Measurements from ENCODE around the gene TSEN54.

DNA sequence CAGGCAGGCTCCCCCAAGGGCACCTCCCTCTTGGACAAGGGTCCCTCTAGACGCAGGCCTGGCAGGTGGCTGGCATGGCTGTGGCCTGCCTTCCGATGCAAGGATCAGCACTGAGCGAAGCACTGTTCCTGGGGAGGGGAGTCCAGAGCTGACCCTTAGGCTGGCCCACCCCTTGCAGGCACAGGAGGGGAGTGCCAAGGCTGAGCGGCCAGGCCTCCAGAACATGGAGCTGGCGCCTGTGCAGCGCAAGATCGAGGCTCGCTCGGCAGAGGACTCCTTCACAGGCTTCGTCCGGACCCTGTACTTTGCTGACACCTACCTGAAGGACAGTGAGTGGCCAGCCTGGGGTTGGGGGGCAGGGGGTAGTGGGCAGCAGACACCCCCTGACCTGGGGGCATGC lies 54.4 kb downstream of the TSEN54 start:
- TF ChIP-seq FOXJ3 (CRISPR knock-in tag; IDR thresholded peaks at IDR 0.05) (no peak), RXRA (IDR thresholded peaks at IDR 0.05; ENCODE audit: borderline replicate concordance, low read depth) (no peak), SIN3A (IDR thresholded peaks at IDR 0.05; ENCODE audit: borderline replicate concordance, low read depth, low read length) (no peak), EP300 (IDR thresholded peaks at IDR 0.05; ENCODE audit: borderline replicate concordance in 1 of 2, low read depth in 1 of 2, low read length in 1 of 2) (no peak), JUND (IDR thresholded peaks at IDR 0.05) (no peak), POLR2AphosphoS5 (IDR thresholded peaks at IDR 0.05; ENCODE audit: low read depth, low read length) (no peak), SMC3 (IDR thresholded peaks at IDR 0.05; ENCODE audit: low read depth, low read length) (no peak), TEAD4 (IDR thresholded peaks at IDR 0.05; ENCODE audit: borderline replicate concordance, insufficient read depth) (no peak), RFX5 (IDR thresholded peaks at IDR 0.05; ENCODE audit: low read length) (no peak), TAF1 (IDR thresholded peaks at IDR 0.05; ENCODE audit: borderline replicate concordance, low read depth, low read length) (no peak), CHD2 (IDR thresholded peaks at IDR 0.05; ENCODE audit: low read length, partially characterized antibody) (no peak)
- TF ChIP-seq, protein P1, sequence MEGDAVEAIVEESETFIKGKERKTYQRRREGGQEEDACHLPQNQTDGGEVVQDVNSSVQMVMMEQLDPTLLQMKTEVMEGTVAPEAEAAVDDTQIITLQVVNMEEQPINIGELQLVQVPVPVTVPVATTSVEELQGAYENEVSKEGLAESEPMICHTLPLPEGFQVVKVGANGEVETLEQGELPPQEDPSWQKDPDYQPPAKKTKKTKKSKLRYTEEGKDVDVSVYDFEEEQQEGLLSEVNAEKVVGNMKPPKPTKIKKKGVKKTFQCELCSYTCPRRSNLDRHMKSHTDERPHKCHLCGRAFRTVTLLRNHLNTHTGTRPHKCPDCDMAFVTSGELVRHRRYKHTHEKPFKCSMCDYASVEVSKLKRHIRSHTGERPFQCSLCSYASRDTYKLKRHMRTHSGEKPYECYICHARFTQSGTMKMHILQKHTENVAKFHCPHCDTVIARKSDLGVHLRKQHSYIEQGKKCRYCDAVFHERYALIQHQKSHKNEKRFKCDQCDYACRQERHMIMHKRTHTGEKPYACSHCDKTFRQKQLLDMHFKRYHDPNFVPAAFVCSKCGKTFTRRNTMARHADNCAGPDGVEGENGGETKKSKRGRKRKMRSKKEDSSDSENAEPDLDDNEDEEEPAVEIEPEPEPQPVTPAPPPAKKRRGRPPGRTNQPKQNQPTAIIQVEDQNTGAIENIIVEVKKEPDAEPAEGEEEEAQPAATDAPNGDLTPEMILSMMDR (IDR thresholded peaks at IDR 0.05), result no peak
- TF ChIP-seq, protein P2, sequence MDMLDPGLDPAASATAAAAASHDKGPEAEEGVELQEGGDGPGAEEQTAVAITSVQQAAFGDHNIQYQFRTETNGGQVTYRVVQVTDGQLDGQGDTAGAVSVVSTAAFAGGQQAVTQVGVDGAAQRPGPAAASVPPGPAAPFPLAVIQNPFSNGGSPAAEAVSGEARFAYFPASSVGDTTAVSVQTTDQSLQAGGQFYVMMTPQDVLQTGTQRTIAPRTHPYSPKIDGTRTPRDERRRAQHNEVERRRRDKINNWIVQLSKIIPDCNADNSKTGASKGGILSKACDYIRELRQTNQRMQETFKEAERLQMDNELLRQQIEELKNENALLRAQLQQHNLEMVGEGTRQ (IDR thresholded peaks at IDR 0.05; ENCODE audit: borderline replicate concordance, low read depth, low read length), result no peak
- TF ChIP-seq, protein P3, sequence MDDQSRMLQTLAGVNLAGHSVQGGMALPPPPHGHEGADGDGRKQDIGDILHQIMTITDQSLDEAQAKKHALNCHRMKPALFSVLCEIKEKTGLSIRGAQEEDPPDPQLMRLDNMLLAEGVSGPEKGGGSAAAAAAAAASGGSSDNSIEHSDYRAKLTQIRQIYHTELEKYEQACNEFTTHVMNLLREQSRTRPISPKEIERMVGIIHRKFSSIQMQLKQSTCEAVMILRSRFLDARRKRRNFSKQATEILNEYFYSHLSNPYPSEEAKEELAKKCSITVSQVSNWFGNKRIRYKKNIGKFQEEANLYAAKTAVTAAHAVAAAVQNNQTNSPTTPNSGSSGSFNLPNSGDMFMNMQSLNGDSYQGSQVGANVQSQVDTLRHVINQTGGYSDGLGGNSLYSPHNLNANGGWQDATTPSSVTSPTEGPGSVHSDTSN (IDR thresholded peaks at IDR 0.05), result no peak
